Upper lobe of right lung (tissue), 1 donor: ENCODE results near the gene BRINP2. TPM values are rescaled to one million over a fixed set of nuclear protein-coding genes. Genes with fewer than 3 reads are reported as not detected.

Experiments used
- ATAC-seq: fragments of 200-7000 bp; cut with Tn5 transposase; one replicate; pipeline ENCODE4 v1.9.1; 2020; ENCODE audit warnings: mild to moderate bottlenecking, moderate library complexity
- DNase-seq: peaks from one replicate; pipeline ENCODE4 v3.0.0-alpha.2; 2020
- H3K27ac ChIP-seq: fragments of 200-600 bp; one replicate; pipeline ENCODE4 v1.8.0; 2022
- H3K27me3 ChIP-seq: fragments of 200-600 bp; one replicate; pipeline ENCODE4 v1.8.0; 2022; ENCODE audit warnings: mild to moderate bottlenecking
- H3K36me3 ChIP-seq: fragments of 200-600 bp; one replicate; pipeline ENCODE4 v1.8.0; 2022
- H3K4me1 ChIP-seq: fragments of 200-600 bp; one replicate; pipeline ENCODE4 v1.8.0; 2022
- H3K4me3 ChIP-seq: fragments of 200-600 bp; one replicate; pipeline ENCODE4 v1.8.0; 2022; ENCODE audit warnings: mild to moderate bottlenecking
- H3K9me3 ChIP-seq: fragments of 200-600 bp; one replicate; pipeline ENCODE4 v1.8.0; 2022
- CTCF ChIP-seq: fragments of 200-600 bp; IDR thresholded peaks from one replicate; pipeline ENCODE4 v1.8.0; 2022; ENCODE audit warnings: antibody characterized with exemption
- intact Hi-C: fragments of 100-400 bp; cut with DNase I; formaldehyde crosslinking; loops from one replicate; pipeline ENCODE4 v1.11.0; 2022
- total RNA-seq: library from RNA; stranded (reverse); fragmentation: NEBNext Ultra II Directional; extraction: Animal tissue kit (Norgen Biotek cat#: 25700); gene quantifications from one replicate; pipeline ENCODE4 v1.2.1, GENCODE V29; 2021
- donor health status: DM: no; HTN: yes; CAD: no; lungs with severe emphysema.

BRINP2 gene
- total RNA-seq, 1 donor from 2014 or later: not detected

GRCh38 chr1:177248258-177248657 lies 77.5 kb downstream of the BRINP2 start:
- Histone ChIP-seq H3K27me3 (no peaks in the 10 kb centered on the region), H3K36me3 (no peaks in the 10 kb centered on the region), H3K27ac (no peak overlapping the region), H3K4me1 (peaks cover 4% of the 10 kb centered on the region), H3K4me3 (no peak overlapping the region), H3K9me3 (no peaks in the 10 kb centered on the region)
- DNase-seq: no peak
- no peak for TF ChIP-seq CTCF
- no peak for ATAC-seq
- intact Hi-C loops: no loop called here

- intact Hi-C loops: no loop called here
- Histone ChIP-seq H3K9me3 (no peaks in the 10 kb centered on the region), H3K27ac (no peak overlapping the region), H3K36me3 (no peaks in the 10 kb centered on the region), H3K4me3 (no peak overlapping the region), H3K27me3 (no peaks in the 10 kb centered on the region), H3K4me1 (peaks cover 4% of the 10 kb centered on the region)
- TF ChIP-seq CTCF: no peak
- DNase-seq (no peak), ATAC-seq (no peak)
These were observed 78.5 kb downstream of the BRINP2 start for GRCh38 chr1:177249231-177249630.

GRCh38 chr1:177252877-177253276 lies 82.1 kb downstream of the BRINP2 start:
- DNase-seq (no peak), ATAC-seq (no peak)
- Histone ChIP-seq H3K4me1 (peaks cover 11% of the 10 kb centered on the region), H3K4me3 (no peak overlapping the region), H3K36me3 (no peaks in the 10 kb centered on the region), H3K27me3 (no peaks in the 10 kb centered on the region), H3K9me3 (no peaks in the 10 kb centered on the region), H3K27ac (no peak overlapping the region)
- no peak for TF ChIP-seq CTCF
- intact Hi-C loops: no loop called here

GRCh38 chr1:177255411-177255810 lies 84.7 kb downstream of the BRINP2 start:
- no peak overlapping the region for H3K27ac ChIP-seq
- peaks cover 11% of the 10 kb centered on the region for H3K4me1 ChIP-seq
- DNase-seq (no peak), ATAC-seq (no peak)
- no peak for TF ChIP-seq CTCF
- no peaks in the 10 kb centered on the region for H3K36me3 ChIP-seq
- H3K27me3 ChIP-seq: no peaks in the 10 kb centered on the region
- no peaks in the 10 kb centered on the region for H3K9me3 ChIP-seq
- H3K4me3 ChIP-seq: no peak overlapping the region
- intact Hi-C loops: no loop called here

GRCh38 chr1:177256153-177257075 lies 85.7 kb downstream of the BRINP2 start:
- peak; percentile 69 for TF ChIP-seq CTCF
- peaks cover 11% of the 10 kb centered on the region for H3K4me1 ChIP-seq
- H3K9me3 ChIP-seq: no peaks in the 10 kb centered on the region
- intact Hi-C loops: no loop called here
- peak; percentile 82 for DNase-seq
- peak; percentile 95 for ATAC-seq
- no peaks in the 10 kb centered on the region for H3K36me3 ChIP-seq
- H3K4me3 ChIP-seq: no peak overlapping the region
- no peak overlapping the region for H3K27ac ChIP-seq
- no peaks in the 10 kb centered on the region for H3K27me3 ChIP-seq
